ENCODE measurements around the gene LDLRAD4.

Gene LDLRAD4

GRCh38 chr18:13546638-13547037 is 328.1 kb downstream of the LDLRAD4 start:
- DNase-seq, result no peak

- no peak for DNase-seq
Measured at GRCh38 chr18:13547347-13547746, 328.8 kb downstream of the LDLRAD4 start.

- no peak for DNase-seq
Measured at GRCh38 chr18:13548106-13548819, 329.7 kb downstream of the LDLRAD4 start.

GRCh38 chr18:13548966-13549879 is 330.7 kb downstream of the LDLRAD4 start:
- DNase-seq, result no peak

GRCh38 chr18:13549880-13550232 is 331.3 kb downstream of the LDLRAD4 start:
- no peak for DNase-seq

- DNase-seq, result no peak
Measured at GRCh38 chr18:13550418-13551304, 332.1 kb downstream of the LDLRAD4 start.

GRCh38 chr18:13551305-13551603 is 332.7 kb downstream of the LDLRAD4 start:
- no peak for DNase-seq

GRCh38 chr18:13551841-13552733 is 333.5 kb downstream of the LDLRAD4 start:
- no peak for DNase-seq

GRCh38 chr18:13553449-13553848 is 334.9 kb downstream of the LDLRAD4 start:
- DNase-seq, result no peak

GRCh38 chr18:13555192-13555591 is 336.6 kb downstream of the LDLRAD4 start:
- no peak for DNase-seq

- no peak for DNase-seq
Measured at GRCh38 chr18:13555865-13556264, 337.3 kb downstream of the LDLRAD4 start.

GRCh38 chr18:13556502-13556901 is 337.9 kb downstream of the LDLRAD4 start:
- DNase-seq, result no peak

- no peak for DNase-seq
Measured at GRCh38 chr18:13558124-13558523, 339.6 kb downstream of the LDLRAD4 start.

- DNase-seq, result no peak
Measured at GRCh38 chr18:13558790-13559189, 340.2 kb downstream of the LDLRAD4 start.

- DNase-seq, result no peak
Measured at GRCh38 chr18:13559754-13560153, 341.2 kb downstream of the LDLRAD4 start.

GRCh38 chr18:13560306-13560705 is 341.7 kb downstream of the LDLRAD4 start:
- no peak for DNase-seq

GRCh38 chr18:13562494-13563029 is 344.0 kb downstream of the LDLRAD4 start:
- no peak for DNase-seq

- no peak for DNase-seq
Measured at GRCh38 chr18:13563390-13563805, 344.8 kb downstream of the LDLRAD4 start.

GRCh38 chr18:13564579-13564978 is 346.0 kb downstream of the LDLRAD4 start:
- DNase-seq, result no peak

GRCh38 chr18:13565228-13565627 is 346.7 kb downstream of the LDLRAD4 start:
- no peak for DNase-seq

- no peak for DNase-seq
Measured at GRCh38 chr18:13566941-13567746, 348.6 kb downstream of the LDLRAD4 start.
